Panc1 (cell line): ENCODE data around the gene TERT. TPM values are rescaled to one million over a fixed set of nuclear protein-coding genes. Genes with fewer than 3 reads are reported as not detected.

Experiments used
- ATAC-seq: fragments of 200-7000 bp; cut with Tn5 transposase; 2 replicates; pipeline ENCODE4 v1.9.1; 2020; ENCODE audit warnings: mild to moderate bottlenecking, moderate library complexity
- BruUV-seq: library from RNA; stranded (reverse); fragments of 400-500 nt; replicated peaks from 2 replicates; lab custom pipeline; 2021; lab: Mats Ljungman, UMichigan
- CTCF ChIA-PET: fragments of 300-600 bp; sonication (Branson Sonifier 250); formaldehyde crosslinking; loops from one replicate; lab custom pipeline; 2022; ENCODE audit warnings: antibody characterized with exemption; lab: Charles Lee
- POLR2A ChIA-PET: fragments of 300-600 bp; sonication (Branson Sonifier 250); formaldehyde crosslinking; loops from one replicate; lab custom pipeline; 2022; ENCODE audit warnings: antibody characterized with exemption; lab: Charles Lee
- DNase-seq: peaks from one replicate; pipeline ENCODE4 v3.0.0-alpha.2; 2010; ENCODE audit warnings: low read depth, low spot score
- H3K27ac ChIP-seq: 2 replicates; pipeline ENCODE4 v1.5.1; 2011; ENCODE audit warnings: mild to moderate bottlenecking, low read length, inconsistent platforms
- H3K27me3 ChIP-seq: fragments of 200-500 bp; sonication (Bioruptor generic); 2 replicates; pipeline ENCODE4 v1.6.0; 2014; ENCODE audit warnings: low read length, inconsistent platforms; ENCODE audit not compliant: control insufficient read depth, insufficient read depth
- H3K36me3 ChIP-seq: fragments of 200-500 bp; sonication (Bioruptor generic); 2 replicates; pipeline ENCODE4 v1.5.1; 2014; ENCODE audit warnings: inconsistent platforms, mild to moderate bottlenecking, low read length, moderate library complexity; ENCODE audit not compliant: control insufficient read depth, insufficient read depth
- H3K4me1 ChIP-seq: 2 replicates; pipeline ENCODE4 v1.5.1; 2011; ENCODE audit warnings: inconsistent platforms, mild to moderate bottlenecking, low read length, moderate library complexity; ENCODE audit not compliant: control insufficient read depth, insufficient read depth
- H3K4me3 ChIP-seq, 2 experiments: 2 replicates each; pipeline ENCODE4 v1.5.1; 2011 to 2012; ENCODE audit warnings: low read depth in 2 of 2, low read length in 2 of 2, mild to moderate bottlenecking in 2 of 2, inconsistent platforms in 1 of 2, moderate library complexity in 1 of 2
- H3K9me3 ChIP-seq: fragments of 200-500 bp; sonication (Bioruptor generic); 2 replicates; pipeline ENCODE4 v1.5.1; 2014; ENCODE audit warnings: low read depth, mild to moderate bottlenecking, inconsistent platforms, low read length, moderate library complexity; ENCODE audit not compliant: control insufficient read depth, insufficient read depth
- CTCF ChIP-seq: fragments of 450-650 bp; IDR thresholded peaks from 2 replicates; pipeline ENCODE4 v1.5.1; 2017; ENCODE audit warnings: mild to moderate bottlenecking
- POLR2AphosphoS5 ChIP-seq: IDR thresholded peaks from 2 replicates; pipeline ENCODE4 v1.6.1; 2012; ENCODE audit warnings: mild to moderate bottlenecking, low read depth, low read length, moderate library complexity
- REST ChIP-seq, 2 experiments: IDR thresholded peaks; 2 replicates each; pipeline ENCODE4 v1.6.1; 2011 to 2012; ENCODE audit warnings: low read depth in 2 of 2, control low read depth in 1 of 2, low read length in 1 of 2, mild to moderate bottlenecking in 1 of 2, moderate library complexity in 1 of 2; ENCODE audit not compliant: insufficient read depth in 1 of 2
- SIN3A ChIP-seq: IDR thresholded peaks from 2 replicates; pipeline ENCODE4 v1.6.1; 2012; ENCODE audit warnings: low read depth, mild to moderate bottlenecking, low read length, moderate library complexity, borderline replicate concordance; ENCODE audit not compliant: insufficient read depth
- TCF7L2 ChIP-seq: IDR thresholded peaks from 2 replicates; pipeline ENCODE4 v1.6.1; 2011; ENCODE audit warnings: mild to moderate bottlenecking, low read depth, low read length, inconsistent platforms
- in situ Hi-C: cut with HindIII; loops from 2 replicates; pipeline ENCODE4 v1.10.0; 2016; ENCODE audit warnings: low sequenced_read_pairs, low pct_unique_long_range_greater_than_20kb
- intact Hi-C: fragments of 100-400 bp; cut with micrococcal nuclease; formaldehyde crosslinking; loops from one replicate; pipeline ENCODE4 v1.10.0; 2022; ENCODE audit not compliant: unreplicated experiment
- total RNA-seq: library from RNA; stranded (reverse); gene quantifications from one replicate; pipeline ENCODE4 v1.2.1, GENCODE V29; 2021; ENCODE audit not compliant: unreplicated experiment

TERT gene
- total RNA-seq, 1 experiment from 2014 or later, result 8.9 TPM

- Histone ChIP-seq H3K36me3 (no peaks in the 10 kb centered on the region), H3K4me1 (no peaks in the 10 kb centered on the region; the same call in 1 of the 2 replicates), H3K4me3 (no peak overlapping the region), H3K9me3 (no peaks in the 10 kb centered on the region), H3K27me3 (no peaks in the 10 kb centered on the region), H3K27ac (no peak overlapping the region)
- in situ Hi-C loops (no loop called here), intact Hi-C loops (no loop called here)
- ChIA-PET CTCF (no interaction called here), POLR2A (no interaction called here)
- BruUV-seq, result no TSS peak
- DNase-seq (no peak), ATAC-seq (no peak)
- TF ChIP-seq TCF7L2 (no peak), SIN3A (no peak), POLR2AphosphoS5 (no peak)
These were observed 7.4 kb upstream of the TERT start for GRCh38 chr5:1302258-1302657.

GRCh38 chr5:1300581-1301083, 5.8 kb upstream of the TERT start:
- TF ChIP-seq SIN3A, result no peak
- no peak for TF ChIP-seq TCF7L2
- no peak for TF ChIP-seq CTCF
- TF ChIP-seq POLR2AphosphoS5, result no peak
- TF ChIP-seq REST (IDR thresholded peaks at IDR 0.05; ENCODE audit: insufficient read depth in 1 of 2, low read depth in 2 of 2, low read length in 1 of 2), result no peak
- in situ Hi-C loops (no loop called here), intact Hi-C loops (no loop called here)
- no peak for DNase-seq
- H3K9me3 ChIP-seq, result no peaks in the 10 kb centered on the region
- POLR2A ChIA-PET, result no interaction called here
- no peak overlapping the region for H3K27ac ChIP-seq
- H3K4me3 ChIP-seq, result no peak overlapping the region
- H3K36me3 ChIP-seq, result no peaks in the 10 kb centered on the region
- no TSS peak for BruUV-seq
- no peaks in the 10 kb centered on the region; the same call in 1 of the 2 replicates for H3K4me1 ChIP-seq
- ATAC-seq, result no peak
- CTCF ChIA-PET, result no interaction called here
- no peaks in the 10 kb centered on the region for H3K27me3 ChIP-seq

- Histone ChIP-seq H3K9me3 (no peaks in the 10 kb centered on the region), H3K27ac (no peak overlapping the region), H3K4me1 (no peaks in the 10 kb centered on the region; the same call in 1 of the 2 replicates), H3K36me3 (no peaks in the 10 kb centered on the region), H3K27me3 (no peaks in the 10 kb centered on the region), H3K4me3 (no peak overlapping the region)
- intact Hi-C loops, result no loop called here
- BruUV-seq, result no TSS peak
- DNase-seq (no peak), ATAC-seq (no peak)
- TF ChIP-seq TCF7L2 (no peak), CTCF (no peak), SIN3A (no peak), POLR2AphosphoS5 (no peak), REST (IDR thresholded peaks at IDR 0.05; ENCODE audit: insufficient read depth in 1 of 2, low read depth in 2 of 2, low read length in 1 of 2) (no peak)
- in situ Hi-C loops, result no loop called here
- ChIA-PET CTCF (no interaction called here), POLR2A (no interaction called here)
These were observed 5.1 kb upstream of the TERT start for GRCh38 chr5:1299961-1300360.
